Naive thymus-derived CD4-positive, alpha-beta T cell (primary cell): ENCODE results near the gene ADAMTS9. TPM values are rescaled to one million over a fixed set of nuclear protein-coding genes. Genes with fewer than 3 reads are reported as not detected.

ENCODE experiments used
- ATAC-seq: fragments of 150-1000 bp; cut with Tn5 transposase; 2 replicates; pipeline ENCODE4 v1.10.0; 2021; ENCODE audit warnings: mild to moderate bottlenecking, moderate library complexity
- CTCF ChIA-PET: fragments of 350-600 bp; sonication (Branson Sonifier 250); formaldehyde crosslinking; loops from one replicate; lab custom pipeline; 2021; ENCODE audit warnings: antibody characterized with exemption; lab: Charles Lee
- POLR2A ChIA-PET: fragments of 350-600 bp; sonication (Branson Sonifier 250); formaldehyde crosslinking; loops from one replicate; lab custom pipeline; 2021; ENCODE audit warnings: antibody characterized with exemption, inconsistent platforms; lab: Charles Lee
- DNase-seq, 9 donors: peaks; one replicate each; pipeline versions ENCODE4 v3.0.0 to v3.0.0-alpha.2; 2020 to 2022; ENCODE audit warnings: mixed read lengths in 1 of 9
- H3K27ac ChIP-seq: one replicate; pipeline ENCODE4 v1.7.0; 2013; ENCODE audit warnings: mild to moderate bottlenecking, low read depth, low read length, moderate library complexity
- H3K27me3 ChIP-seq, 2 donors: one replicate each; pipeline ENCODE4 v1.7.0; 2013; ENCODE audit warnings: low read length in 2 of 2, mild to moderate bottlenecking in 2 of 2, moderate library complexity in 2 of 2; ENCODE audit not compliant: control insufficient read depth in 2 of 2, insufficient read depth in 2 of 2
- H3K36me3 ChIP-seq, 3 experiments: 1 replicate in 2 of 3; 2 replicates in 1 of 3; pipeline ENCODE4 v1.7.0; 2013; ENCODE audit warnings: low read length in 3 of 3, mild to moderate bottlenecking in 3 of 3, moderate library complexity in 1 of 3; ENCODE audit not compliant: insufficient read depth in 3 of 3, control insufficient read depth in 2 of 3
- H3K4me1 ChIP-seq, 2 donors: one replicate each; pipeline ENCODE4 v1.7.0; 2013; ENCODE audit warnings: low read length in 2 of 2, mild to moderate bottlenecking in 2 of 2, moderate library complexity in 1 of 2; ENCODE audit not compliant: control insufficient read depth in 2 of 2, insufficient read depth in 2 of 2
- H3K4me3 ChIP-seq: 2 replicates; pipeline ENCODE4 v1.7.0; 2013; ENCODE audit warnings: mild to moderate bottlenecking, low read length
- H3K9me3 ChIP-seq, 3 experiments: 1 replicate in 2 of 3; 2 replicates in 1 of 3; pipeline ENCODE4 v1.7.0; 2013; ENCODE audit warnings: low read length in 3 of 3; ENCODE audit not compliant: control insufficient read depth in 2 of 3
- H3K27ac Mint-ChIP-seq, 9 donors: one replicate each; pipeline ENCODE4 v1.8.0; 2020 to 2022; ENCODE audit warnings: mixed read lengths in 9 of 9, mild to moderate bottlenecking in 8 of 9, moderate library complexity in 5 of 9, inconsistent platforms in 2 of 9
- H3K27me3 Mint-ChIP-seq, 5 donors: one replicate each; pipeline ENCODE4 v1.8.0; 2021 to 2022; ENCODE audit warnings: mixed read lengths in 5 of 5, mild to moderate bottlenecking in 1 of 5
- H3K36me3 Mint-ChIP-seq, 5 donors: one replicate each; pipeline ENCODE4 v1.8.0; 2020 to 2022; ENCODE audit warnings: mixed read lengths in 5 of 5, mild to moderate bottlenecking in 3 of 5, inconsistent platforms in 1 of 5
- H3K4me1 Mint-ChIP-seq, 7 donors: one replicate each; pipeline ENCODE4 v1.8.0; 2020 to 2022; ENCODE audit warnings: mixed read lengths in 7 of 7, mild to moderate bottlenecking in 3 of 7, inconsistent platforms in 1 of 7
- H3K4me3 Mint-ChIP-seq, 10 donors: one replicate each; pipeline ENCODE4 v1.8.0; 2020 to 2022; ENCODE audit warnings: mild to moderate bottlenecking in 10 of 10, mixed read lengths in 10 of 10, moderate library complexity in 6 of 10, inconsistent platforms in 2 of 10
- H3K9me3 Mint-ChIP-seq, 11 donors: one replicate each; pipeline ENCODE4 v1.8.0; 2020 to 2022; ENCODE audit warnings: mixed read lengths in 11 of 11, mild to moderate bottlenecking in 4 of 11, inconsistent platforms in 1 of 11, moderate library complexity in 1 of 11
- intact Hi-C, 2 donors: fragments of 100-400 bp; cut with micrococcal nuclease; formaldehyde crosslinking; loops; one replicate each; pipeline ENCODE4 v1.15.1; 2023
- polyA plus RNA-seq, 2 donors: library from polyadenylated mRNA; unstranded; fragments of 300-500 nt; fragmentation: Illumina TruSeq; gene quantifications; one replicate each; pipeline ENCODE4 v1.2.3, GENCODE V29; 2021
- total RNA-seq, 6 experiments: library from RNA in 5 of 6; stranded (reverse) in 5 of 6; gene quantifications; 1 replicate in 5 of 6; 2 replicates in 1 of 6; pipeline ENCODE4 v1.2.3 and lab custom pipeline; 2021 to 2026

Gene ADAMTS9
- total and polyA plus RNA-seq, 7 experiments from 2014 or later = not detected

DNA sequence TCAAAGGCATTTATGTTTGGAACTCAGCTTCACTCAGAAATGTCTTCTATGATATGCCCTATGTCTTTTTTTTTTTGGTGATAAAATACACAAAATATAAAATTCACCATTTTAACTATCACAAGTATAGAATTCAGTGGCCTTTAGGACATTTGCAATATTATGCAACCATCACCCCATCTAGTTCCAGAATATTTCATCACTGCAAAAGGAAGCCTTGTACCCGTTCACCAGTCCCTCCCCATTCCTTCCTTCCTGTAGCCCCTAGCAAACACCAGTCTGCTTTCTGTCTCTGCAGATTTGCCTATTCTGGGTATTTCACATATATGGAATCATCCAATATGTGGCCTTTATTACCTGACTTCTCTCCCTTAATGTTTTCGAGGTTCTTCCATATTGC lies 134.8 kb downstream of the ADAMTS9 start:
- no peaks in the 10 kb centered on the region for H3K4me1 ChIP-seq
- peaks cover 0 to 14% (median 9%) of the 10 kb centered on the region in 5 donors for H3K27me3 Mint-ChIP-seq
- CTCF ChIA-PET = no interaction called here
- POLR2A ChIA-PET = no interaction called here
- no peak overlapping the region for H3K4me3 ChIP-seq
- no peaks in the 10 kb centered on the region for H3K36me3 ChIP-seq
- H3K9me3 ChIP-seq = no peaks in the 10 kb centered on the region
- no peak overlapping the region for H3K4me3 Mint-ChIP-seq
- H3K4me1 Mint-ChIP-seq = peaks cover 0 to 1% (median 0%) of the 10 kb centered on the region in 7 donors
- H3K27me3 ChIP-seq = no peaks in the 10 kb centered on the region
- intact Hi-C loops = no loop called here
- no peak for DNase-seq
- H3K9me3 Mint-ChIP-seq = peaks cover 0 to 6% (median 0%) of the 10 kb centered on the region in 11 donors
- no peak for ATAC-seq
- H3K36me3 Mint-ChIP-seq = no peaks in the 10 kb centered on the region
- no peak overlapping the region for H3K27ac Mint-ChIP-seq
- H3K27ac ChIP-seq = no peak overlapping the region

DNA sequence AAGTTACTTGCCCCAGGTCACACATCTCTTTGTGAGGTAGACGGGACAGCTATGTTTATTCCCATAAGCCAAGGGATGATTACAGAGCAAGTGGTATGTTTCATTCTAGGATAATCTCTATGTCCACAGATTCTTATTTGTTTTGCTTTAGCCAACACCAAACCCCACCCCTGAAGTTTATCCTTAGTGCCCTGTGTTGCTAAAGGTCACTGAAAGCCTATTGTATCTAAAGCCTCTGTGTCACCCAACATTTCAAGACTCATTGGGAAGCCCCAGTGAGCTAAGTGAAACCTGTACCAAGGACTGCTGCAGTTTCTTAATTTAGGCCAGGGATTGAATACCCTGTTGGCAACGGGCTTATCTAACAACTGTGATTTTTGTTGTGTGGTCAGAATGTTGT lies 135.6 kb downstream of the ADAMTS9 start:
- Mint-ChIP-seq H3K27me3 (peaks cover 0 to 14% (median 11%) of the 10 kb centered on the region in 5 donors), H3K9me3 (peaks cover 0 to 6% (median 0%) of the 10 kb centered on the region in 11 donors), H3K27ac (no peak overlapping the region), H3K4me3 (no peak overlapping the region), H3K36me3 (no peaks in the 10 kb centered on the region), H3K4me1 (peaks cover 0 to 1% (median 0%) of the 10 kb centered on the region in 7 donors)
- Histone ChIP-seq H3K27me3 (no peaks in the 10 kb centered on the region), H3K9me3 (no peaks in the 10 kb centered on the region), H3K27ac (no peak overlapping the region), H3K4me1 (no peaks in the 10 kb centered on the region), H3K36me3 (no peaks in the 10 kb centered on the region), H3K4me3 (no peak overlapping the region)
- CTCF ChIA-PET = no interaction called here
- POLR2A ChIA-PET = no interaction called here
- intact Hi-C loops = no loop called here
- DNase-seq (no peak), ATAC-seq (no peak)

DNA sequence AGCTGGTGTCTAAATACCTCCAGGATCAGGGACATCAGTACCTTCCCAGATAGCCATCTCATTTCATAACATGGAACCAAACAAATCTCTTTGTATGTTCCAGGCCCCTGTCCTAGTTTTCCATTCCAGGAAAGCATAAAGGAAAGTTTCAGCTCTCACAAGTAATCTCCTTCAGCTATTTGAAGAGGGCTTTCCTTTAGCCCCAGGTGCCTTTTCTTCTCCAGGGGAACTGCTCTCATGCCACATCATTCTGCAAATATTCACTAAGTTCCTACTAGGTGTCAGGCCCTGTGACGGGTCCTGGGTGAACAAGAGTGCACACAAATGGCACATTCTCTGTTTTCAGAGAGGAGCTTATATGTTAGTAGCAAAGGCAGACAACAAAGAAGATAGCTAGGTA lies 136.1 kb downstream of the ADAMTS9 start:
- H3K9me3 Mint-ChIP-seq = peaks cover 0 to 4% (median 0%) of the 10 kb centered on the region in 11 donors
- Histone ChIP-seq H3K27ac (no peak overlapping the region), H3K9me3 (no peaks in the 10 kb centered on the region), H3K36me3 (no peaks in the 10 kb centered on the region), H3K4me1 (no peaks in the 10 kb centered on the region), H3K4me3 (no peak overlapping the region), H3K27me3 (no peaks in the 10 kb centered on the region)
- H3K36me3 Mint-ChIP-seq = no peaks in the 10 kb centered on the region
- no peak overlapping the region for H3K4me3 Mint-ChIP-seq
- ATAC-seq (no peak), DNase-seq (no peak)
- H3K4me1 Mint-ChIP-seq = peaks cover 0 to 1% (median 0%) of the 10 kb centered on the region in 7 donors
- intact Hi-C loops = no loop called here
- no peak overlapping the region for H3K27ac Mint-ChIP-seq
- ChIA-PET CTCF (no interaction called here), POLR2A (no interaction called here)
- H3K27me3 Mint-ChIP-seq = peaks cover 0 to 14% (median 11%) of the 10 kb centered on the region in 5 donors

DNA sequence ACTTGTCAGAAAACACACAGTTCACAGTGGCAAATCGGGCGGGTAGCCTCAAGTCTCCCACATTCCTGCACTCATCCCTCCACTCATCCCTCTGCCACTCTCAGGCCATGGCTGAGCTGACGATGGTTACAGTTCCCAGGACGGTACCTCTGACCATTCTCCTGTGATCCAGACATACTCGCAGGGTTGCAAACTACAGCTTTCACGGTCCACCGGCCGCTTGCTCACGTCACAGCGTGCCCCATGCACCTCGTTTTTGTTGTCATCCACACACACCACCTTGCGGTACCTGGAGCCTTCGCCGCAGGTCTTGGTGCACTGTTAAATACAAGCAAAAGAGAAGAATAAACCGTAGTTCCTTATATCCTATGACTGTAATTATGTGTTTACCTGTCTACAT lies 137.1 kb downstream of the ADAMTS9 start:
- peaks cover 0 to 14% (median 10%) of the 10 kb centered on the region in 5 donors for H3K27me3 Mint-ChIP-seq
- intact Hi-C loops = no loop called here
- DNase-seq (no peak), ATAC-seq (no peak)
- no peak overlapping the region for H3K4me3 Mint-ChIP-seq
- Histone ChIP-seq H3K4me3 (no peak overlapping the region), H3K27me3 (no peaks in the 10 kb centered on the region), H3K9me3 (no peaks in the 10 kb centered on the region), H3K27ac (no peak overlapping the region), H3K4me1 (no peaks in the 10 kb centered on the region), H3K36me3 (no peaks in the 10 kb centered on the region)
- no peak overlapping the region for H3K27ac Mint-ChIP-seq
- POLR2A ChIA-PET = no interaction called here
- peaks cover 0 to 3% (median 0%) of the 10 kb centered on the region in 11 donors for H3K9me3 Mint-ChIP-seq
- CTCF ChIA-PET = no interaction called here
- H3K36me3 Mint-ChIP-seq = no peaks in the 10 kb centered on the region
- H3K4me1 Mint-ChIP-seq = peaks cover 0 to 1% (median 0%) of the 10 kb centered on the region in 7 donors

DNA sequence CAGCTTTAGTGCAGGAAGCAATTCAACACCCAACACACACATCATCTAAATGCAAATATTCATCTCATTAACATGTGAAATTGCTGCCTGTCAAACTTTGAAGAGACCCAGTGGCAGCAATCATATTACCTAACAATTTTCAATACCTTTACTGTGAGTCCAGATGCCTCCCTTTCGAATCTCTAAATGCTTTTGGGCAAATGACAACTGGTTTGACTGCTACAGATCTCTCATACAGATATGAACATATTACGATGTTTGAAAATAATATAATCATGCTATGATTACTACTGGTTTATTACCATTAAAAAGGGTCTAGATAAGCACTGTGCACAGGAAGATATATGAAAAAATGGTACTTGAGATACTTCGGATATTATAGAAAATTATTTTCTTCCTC lies 137.9 kb downstream of the ADAMTS9 start:
- DNase-seq = no peak
- Histone ChIP-seq H3K4me1 (no peaks in the 10 kb centered on the region), H3K27me3 (no peaks in the 10 kb centered on the region), H3K27ac (no peak overlapping the region), H3K4me3 (no peak overlapping the region), H3K36me3 (no peaks in the 10 kb centered on the region), H3K9me3 (no peaks in the 10 kb centered on the region)
- H3K4me1 Mint-ChIP-seq = peaks cover 0 to 1% (median 0%) of the 10 kb centered on the region in 7 donors
- H3K9me3 Mint-ChIP-seq = peaks cover 0 to 5% (median 0%) of the 10 kb centered on the region in 11 donors
- intact Hi-C loops = no loop called here
- H3K4me3 Mint-ChIP-seq = no peak overlapping the region
- ChIA-PET CTCF (no interaction called here), POLR2A (no interaction called here)
- no peak for ATAC-seq
- H3K27me3 Mint-ChIP-seq = peaks cover 0 to 7% (median 4%) of the 10 kb centered on the region in 5 donors
- H3K27ac Mint-ChIP-seq = no peak overlapping the region
- H3K36me3 Mint-ChIP-seq = no peaks in the 10 kb centered on the region

DNA sequence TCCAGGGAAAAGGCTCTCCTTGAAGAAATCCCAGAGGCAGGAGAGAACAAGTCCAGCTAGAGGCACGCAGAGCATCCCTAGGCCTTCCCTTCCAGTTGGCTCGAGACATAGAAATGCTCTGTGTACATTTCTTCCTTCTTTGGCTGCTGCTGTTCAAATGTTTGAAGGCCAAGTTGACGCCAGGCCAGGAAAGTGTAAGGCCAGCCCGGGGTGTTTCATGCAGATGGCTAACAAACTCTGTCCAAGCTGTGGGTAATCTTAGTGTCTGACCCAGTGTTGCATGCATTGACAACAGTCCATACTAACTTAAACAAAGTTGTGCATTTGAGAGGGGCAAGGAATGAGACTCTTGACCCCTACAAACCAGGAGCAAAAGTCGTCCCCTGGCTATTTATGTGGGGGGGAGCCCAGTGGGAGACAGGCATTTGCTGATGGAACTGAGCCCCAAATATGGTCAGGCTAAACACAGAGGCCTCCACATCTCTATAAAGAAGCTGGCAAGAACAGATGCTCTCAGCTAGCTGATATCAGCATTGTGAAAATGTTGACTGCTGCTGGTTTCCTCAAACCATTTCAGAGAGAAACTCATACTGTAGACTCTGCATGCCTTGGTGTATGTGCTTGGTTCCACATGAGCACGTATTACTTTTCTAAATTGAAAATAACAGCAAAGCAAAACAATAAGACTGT lies 139.5 kb downstream of the ADAMTS9 start:
- Mint-ChIP-seq H3K27ac (no peak overlapping the region), H3K27me3 (peaks cover 0 to 6% (median 4%) of the 10 kb centered on the region in 5 donors), H3K9me3 (peaks cover 0 to 6% (median 0%) of the 10 kb centered on the region in 11 donors), H3K4me3 (no peak overlapping the region), H3K36me3 (no peaks in the 10 kb centered on the region), H3K4me1 (peaks cover 0 to 1% (median 0%) of the 10 kb centered on the region in 7 donors)
- CTCF ChIA-PET = no interaction called here
- intact Hi-C loops = no loop called here
- ATAC-seq = no peak
- H3K36me3 ChIP-seq = no peaks in the 10 kb centered on the region
- no peak overlapping the region for H3K4me3 ChIP-seq
- H3K27me3 ChIP-seq = no peaks in the 10 kb centered on the region
- H3K27ac ChIP-seq = no peak overlapping the region
- no peak for DNase-seq
- POLR2A ChIA-PET = no interaction called here
- no peaks in the 10 kb centered on the region for H3K9me3 ChIP-seq
- H3K4me1 ChIP-seq = no peaks in the 10 kb centered on the region

DNA sequence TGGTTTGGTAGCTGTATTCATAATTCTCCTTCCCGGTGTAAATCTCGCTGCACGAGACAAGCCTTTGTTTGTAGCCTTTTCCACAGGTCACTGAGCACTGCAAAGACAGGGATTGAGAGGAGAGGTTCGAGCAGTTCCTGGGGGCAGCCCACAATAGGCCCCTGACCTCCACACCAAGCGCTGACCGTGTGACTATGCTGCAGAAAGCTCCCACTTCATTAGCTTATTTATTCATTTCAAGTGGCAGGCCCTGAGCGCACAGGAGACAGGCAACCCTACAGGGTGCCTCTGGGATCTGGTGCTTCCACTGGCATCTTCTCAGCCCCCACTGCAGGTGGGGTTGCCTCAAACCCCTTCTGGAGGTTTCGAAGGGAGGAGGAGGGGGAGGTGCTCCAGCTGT lies 140.9 kb downstream of the ADAMTS9 start:
- no peak for ATAC-seq
- Mint-ChIP-seq H3K4me1 (no peaks in the 10 kb centered on the region), H3K36me3 (no peaks in the 10 kb centered on the region), H3K9me3 (peaks cover 0 to 6% (median 0%) of the 10 kb centered on the region in 11 donors), H3K27me3 (peaks cover 0 to 5% (median 0%) of the 10 kb centered on the region in 5 donors), H3K4me3 (no peak overlapping the region), H3K27ac (no peak overlapping the region)
- CTCF ChIA-PET = no interaction called here
- intact Hi-C loops = no loop called here
- no peak for DNase-seq
- Histone ChIP-seq H3K27ac (no peak overlapping the region), H3K27me3 (no peaks in the 10 kb centered on the region), H3K9me3 (no peaks in the 10 kb centered on the region), H3K36me3 (no peaks in the 10 kb centered on the region), H3K4me1 (no peaks in the 10 kb centered on the region), H3K4me3 (no peak overlapping the region)
- POLR2A ChIA-PET = no interaction called here
